Right renal pelvis (tissue), 4 donors: Measurements from ENCODE around the gene RPL34. TPM values are rescaled to one million over a fixed set of nuclear protein-coding genes. Genes with fewer than 3 reads are reported as not detected.

Experiments
- DNase-seq, 4 donors: peaks; one replicate each; pipeline ENCODE4 v3.0.0-alpha.2; 2013; ENCODE audit warnings: low read depth in 4 of 4, low spot score in 3 of 4, missing footprints in 1 of 4
- polyA plus RNA-seq, 4 donors: library from polyadenylated mRNA; unstranded; fragments of 120-200 nt; gene quantifications; one replicate each; pipeline ENCODE4 v1.2.1, GENCODE V29; 2013; ENCODE audit not compliant: insufficient read length in 4 of 4

RPL34 gene
- polyA plus RNA-seq, 4 donors: 1,869 to 2,212 (median 1,931) TPM

DNA sequence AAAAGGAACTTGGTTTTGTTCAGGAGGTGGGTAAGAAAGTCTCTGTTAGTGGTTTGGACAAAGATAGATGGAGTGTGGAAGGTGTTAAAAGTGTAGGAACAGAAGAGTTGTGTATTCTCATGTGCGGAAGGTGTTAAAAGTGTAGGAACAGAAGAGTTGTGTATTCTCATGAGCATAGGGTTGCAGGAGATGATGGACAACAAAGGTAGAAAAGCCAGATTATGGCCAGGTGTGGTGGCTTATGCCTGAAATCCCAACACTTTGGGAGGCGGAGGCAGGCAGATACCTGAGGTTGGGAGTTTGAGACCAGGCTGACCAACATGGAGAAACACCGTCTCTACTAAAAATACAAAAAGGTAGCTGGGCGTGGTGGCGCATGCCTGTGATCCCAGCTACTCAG is 2.5 kb downstream of the RPL34 start:
- no peak for DNase-seq

DNA sequence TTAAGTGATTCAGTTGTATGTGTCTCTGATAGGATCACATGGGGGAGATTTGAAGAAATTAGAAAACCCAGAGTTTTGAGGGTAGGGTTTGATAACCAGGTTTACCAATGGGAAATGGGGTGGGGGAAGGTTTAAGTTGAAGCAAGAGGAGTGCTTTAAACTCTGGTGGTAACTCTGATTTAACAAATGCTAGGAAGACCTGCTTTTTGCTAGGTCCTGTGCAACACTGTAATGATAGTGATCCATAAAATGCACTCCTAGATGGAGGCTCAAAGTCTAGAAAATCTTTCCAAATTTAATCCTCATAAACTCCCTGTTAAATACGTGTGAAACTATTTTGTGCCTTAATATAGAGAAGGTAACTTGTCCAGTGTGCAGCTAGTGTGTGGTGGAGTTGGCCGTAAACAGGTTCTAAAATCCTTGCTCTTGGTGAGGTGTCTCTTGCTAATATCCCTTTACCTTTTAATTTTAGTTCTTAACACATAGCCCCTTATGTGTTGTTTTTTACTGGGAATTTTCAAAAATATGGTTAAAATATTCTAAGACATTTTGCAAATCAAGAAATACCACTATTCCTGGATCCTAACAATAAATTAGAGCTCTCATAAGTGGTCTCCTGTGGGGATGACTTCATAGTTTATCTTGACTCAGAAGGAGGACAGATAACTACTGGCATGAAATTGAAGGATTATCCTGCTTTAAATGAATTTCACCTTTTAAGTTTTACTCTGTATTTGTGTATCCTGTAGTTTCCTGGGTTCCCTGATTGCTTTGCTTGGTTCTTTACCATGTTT is 4.1 kb downstream of the RPL34 start:
- DNase-seq: no peak

DNA sequence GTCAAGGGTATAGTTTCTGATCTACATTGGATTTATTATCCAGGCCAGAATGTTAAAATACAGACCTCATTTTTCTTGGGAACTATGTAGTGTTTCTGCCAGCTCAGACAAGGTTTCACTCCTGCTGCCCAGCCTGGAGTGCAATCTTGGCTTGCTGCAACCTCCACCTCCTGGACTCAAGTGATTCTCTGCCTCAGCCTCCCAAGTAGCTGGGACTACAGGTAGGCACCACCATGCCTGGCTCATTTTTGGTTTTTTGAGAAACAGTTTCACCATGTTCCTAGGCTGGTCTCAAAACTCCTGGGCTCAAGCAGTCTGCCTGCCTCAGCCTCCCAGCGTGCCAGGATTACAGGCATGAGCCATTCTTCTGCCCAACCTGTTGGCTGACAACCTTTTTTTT is 5.7 kb downstream of the RPL34 start:
- DNase-seq: no peak

DNA sequence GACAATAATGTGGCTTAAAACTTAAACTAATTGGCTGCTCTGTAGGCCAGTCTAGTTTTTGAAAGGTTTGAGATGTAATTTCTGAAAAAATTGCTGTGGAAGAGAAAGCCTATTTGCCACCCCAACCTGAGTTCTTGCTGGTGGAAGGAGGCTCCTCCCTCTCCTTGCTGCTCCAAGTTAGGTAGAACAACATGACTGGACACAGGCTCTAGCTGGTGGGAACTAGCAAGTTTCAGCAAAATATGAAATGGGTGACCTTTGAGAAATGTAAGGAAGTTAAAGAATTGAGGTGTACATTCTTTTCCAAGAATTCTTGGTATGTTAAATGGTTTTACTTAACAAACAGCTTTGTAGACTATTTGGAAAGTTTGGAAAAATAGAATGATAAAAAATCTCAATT is 8.0 kb downstream of the RPL34 start:
- DNase-seq: no peak

DNA sequence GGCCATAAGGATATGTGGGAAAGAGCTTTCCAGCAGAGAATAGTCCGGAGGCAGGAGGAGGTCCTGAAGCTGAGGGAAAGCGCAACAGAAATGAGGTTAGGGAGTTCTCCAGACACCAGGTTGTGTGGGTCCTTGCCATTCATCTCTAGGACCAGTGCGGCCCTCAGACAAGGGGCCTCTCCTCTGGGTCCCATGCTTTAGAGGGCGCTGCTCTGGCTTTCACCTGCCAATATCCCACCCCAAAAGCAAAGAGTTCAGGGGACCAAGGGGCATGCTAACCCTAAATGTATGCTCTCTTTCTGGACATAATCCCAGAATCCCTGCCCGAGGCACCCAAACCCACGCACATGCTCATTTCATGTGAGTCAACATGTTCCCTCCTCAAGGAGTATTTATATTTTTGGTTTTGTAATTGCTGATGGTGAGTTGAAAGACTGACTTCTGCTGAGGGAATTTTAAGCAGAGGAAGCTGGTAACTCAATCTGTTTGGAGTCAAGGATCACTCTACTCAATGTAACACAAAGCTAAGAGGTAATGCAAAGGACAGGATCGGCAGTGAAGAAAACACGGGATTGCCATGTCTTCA is 14.8 kb downstream of the RPL34 start:
- DNase-seq: no peak

DNA sequence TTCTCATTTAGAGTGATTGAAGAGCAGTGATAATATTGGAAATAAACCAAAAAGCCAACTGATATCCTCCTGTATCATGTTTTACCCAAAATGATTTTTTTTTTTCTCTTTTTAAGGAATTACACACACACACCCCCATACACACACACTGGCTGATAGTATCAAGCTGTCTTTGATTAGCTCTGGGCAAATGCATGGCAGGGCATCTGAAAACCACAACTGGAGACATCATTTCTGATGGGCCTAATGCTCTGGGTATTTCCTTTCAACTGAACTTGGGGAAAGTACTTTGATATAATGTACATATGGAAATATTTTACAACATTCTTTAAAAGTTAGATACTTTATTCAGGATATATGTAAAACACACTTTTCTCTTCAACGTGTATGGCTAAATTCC is 15.9 kb downstream of the RPL34 start:
- no peak for DNase-seq

DNA sequence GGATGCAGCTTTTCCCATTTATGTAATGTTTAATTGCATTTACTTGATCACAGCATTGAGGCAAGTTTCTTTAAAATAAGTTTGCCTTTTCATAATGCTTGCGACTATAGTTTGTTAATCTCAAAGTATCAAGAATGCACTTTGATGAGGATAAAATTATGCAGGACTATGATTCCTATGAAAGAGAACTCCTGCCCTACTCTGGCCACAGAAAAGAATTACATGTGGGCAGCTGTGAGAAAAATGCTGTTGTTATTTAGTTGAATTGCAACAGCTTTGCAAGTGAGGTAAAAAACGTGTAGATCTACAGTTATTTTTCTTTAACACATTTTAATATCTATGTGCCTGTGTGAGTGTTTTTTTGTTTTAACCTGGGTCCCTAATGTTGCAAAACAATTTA is 17.5 kb downstream of the RPL34 start:
- DNase-seq: no peak

DNA sequence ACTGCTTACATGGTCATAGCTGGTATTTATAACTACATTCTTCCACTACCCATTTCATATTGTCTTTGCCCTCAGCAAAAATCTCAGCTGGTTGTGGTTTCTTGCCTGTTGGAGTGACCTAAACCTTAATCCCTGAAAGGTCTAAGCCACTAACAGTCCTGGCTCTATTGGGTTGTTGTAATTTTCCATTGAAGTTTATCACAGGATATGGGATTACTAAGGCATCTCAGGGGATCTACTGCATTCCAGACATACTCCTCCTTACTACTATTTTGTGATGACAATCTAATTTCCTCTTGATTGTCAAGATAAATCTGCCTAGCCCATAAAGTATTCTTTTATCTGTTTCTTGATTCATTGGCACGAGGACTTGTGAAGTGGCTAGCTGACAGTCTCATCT is 23.9 kb downstream of the RPL34 start:
- DNase-seq: no peak

DNA sequence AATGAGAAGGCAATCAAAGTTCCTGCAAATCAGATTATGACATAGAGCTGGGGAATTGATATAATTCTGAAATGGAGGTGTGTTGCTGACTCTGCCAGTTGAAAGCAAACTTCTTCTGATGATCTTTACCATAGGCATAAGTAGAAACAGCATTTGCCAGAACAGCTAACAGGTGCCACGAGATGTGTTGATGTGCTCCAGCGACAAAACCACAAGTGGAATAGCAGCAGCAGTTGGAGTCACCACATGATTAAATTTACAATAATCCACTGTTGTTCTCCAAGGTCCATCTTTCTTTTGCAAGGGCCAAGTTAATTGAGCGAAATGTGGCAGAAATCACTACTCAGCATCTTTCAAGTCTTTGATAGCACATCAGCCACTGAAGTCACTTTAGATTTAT is 26.3 kb downstream of the RPL34 start:
- no peak for DNase-seq

DNA sequence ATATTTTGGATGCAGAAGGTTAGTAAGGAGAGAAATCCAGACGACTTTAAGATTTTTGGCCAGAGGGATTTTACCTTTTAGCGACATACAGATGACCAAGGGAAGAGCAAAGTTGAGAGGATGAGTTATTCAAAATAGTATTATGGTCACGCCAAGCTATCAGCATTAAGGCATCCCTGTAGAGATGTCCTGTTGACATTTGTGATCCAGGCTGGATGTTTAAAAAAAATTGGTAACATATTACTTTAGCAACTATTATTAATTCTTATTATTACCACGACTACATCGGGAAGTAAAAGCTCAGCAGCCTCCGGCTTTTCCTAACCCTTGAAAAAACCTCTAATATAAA is 29.5 kb downstream of the RPL34 start:
- DNase-seq: no peak

DNA sequence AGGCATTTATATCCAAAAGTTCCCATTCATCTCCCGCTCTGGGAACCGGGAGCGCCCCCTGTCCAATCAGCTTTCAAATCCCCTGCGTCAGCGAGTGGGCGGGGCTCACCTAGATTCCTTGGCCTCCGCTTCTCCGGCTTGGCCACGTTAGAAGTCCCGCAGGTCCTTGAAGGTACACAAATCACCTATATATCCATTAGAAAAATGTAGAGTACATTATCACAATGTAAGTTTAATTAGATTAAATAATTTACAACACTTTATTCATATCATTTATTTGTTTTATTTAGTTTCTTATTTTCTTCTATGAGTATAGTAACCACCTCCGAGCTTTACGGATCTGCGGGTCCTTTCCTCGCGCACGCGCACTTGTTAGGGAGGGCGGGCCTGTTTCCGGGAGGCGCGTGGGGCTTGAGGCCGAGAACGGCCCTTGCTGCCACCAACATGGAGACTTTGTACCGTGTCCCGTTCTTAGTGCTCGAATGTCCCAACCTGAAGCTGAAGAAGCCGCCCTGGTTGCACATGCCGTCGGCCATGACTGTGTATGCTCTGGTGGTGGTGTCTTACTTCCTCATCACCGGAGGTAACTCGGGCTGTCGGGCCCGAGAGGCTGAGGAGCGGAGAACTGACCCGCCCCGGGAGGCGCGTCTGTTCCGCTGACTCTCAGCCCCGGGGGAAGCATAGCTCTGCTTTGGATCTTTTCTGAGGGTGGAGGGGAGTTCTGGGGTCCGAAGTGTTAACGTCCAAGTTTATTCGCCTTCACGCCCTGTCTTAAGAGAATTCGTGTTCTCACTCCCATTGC is 30.0 kb downstream of the RPL34 start, which contains the start of gene OSTC:
Gene OSTC, plus strand, starts transcription at position 388 of the 802 bp plus-strand sequence. Its CDS starts 57 bp downstream, at position 445.
- DNase-seq: peak; percentile 90 to 96 (median 95)

DNA sequence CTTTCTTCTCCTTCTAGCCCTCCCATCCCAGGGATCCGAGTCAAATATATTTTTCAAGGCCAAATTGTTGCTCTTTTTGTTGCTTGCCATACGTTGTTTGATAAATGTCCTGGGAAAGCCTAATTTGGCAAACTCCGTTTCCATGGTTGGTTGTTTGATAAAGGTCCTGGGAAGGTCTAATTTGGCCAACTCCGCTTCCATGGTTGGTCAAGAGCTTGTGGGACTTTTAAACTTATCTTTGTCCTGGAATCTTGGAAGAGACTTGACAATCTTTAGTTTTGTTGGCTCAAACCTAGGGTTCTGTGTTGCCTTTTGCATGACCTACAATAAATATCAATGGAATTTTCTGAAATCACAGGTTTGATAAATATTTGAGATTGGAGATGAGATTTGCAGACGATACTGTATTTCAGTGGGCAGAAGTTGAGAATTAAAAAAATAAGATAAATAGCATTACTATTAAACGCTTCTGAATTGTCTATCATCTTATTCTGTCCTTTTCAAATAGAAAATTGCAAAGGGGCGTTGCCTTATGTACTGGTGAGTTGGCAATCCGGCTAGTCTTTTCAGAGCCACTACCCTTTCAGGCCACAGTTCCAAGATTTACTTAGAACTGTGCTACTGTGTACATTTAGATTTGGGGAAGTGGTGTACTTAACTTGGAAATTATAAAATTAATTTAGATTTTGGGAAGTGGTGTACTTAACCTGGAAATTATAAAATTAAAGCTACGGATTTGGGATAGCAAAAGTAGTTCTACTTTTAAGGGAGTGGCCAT is 30.8 kb downstream of the RPL34 start:
- DNase-seq: no peak

DNA sequence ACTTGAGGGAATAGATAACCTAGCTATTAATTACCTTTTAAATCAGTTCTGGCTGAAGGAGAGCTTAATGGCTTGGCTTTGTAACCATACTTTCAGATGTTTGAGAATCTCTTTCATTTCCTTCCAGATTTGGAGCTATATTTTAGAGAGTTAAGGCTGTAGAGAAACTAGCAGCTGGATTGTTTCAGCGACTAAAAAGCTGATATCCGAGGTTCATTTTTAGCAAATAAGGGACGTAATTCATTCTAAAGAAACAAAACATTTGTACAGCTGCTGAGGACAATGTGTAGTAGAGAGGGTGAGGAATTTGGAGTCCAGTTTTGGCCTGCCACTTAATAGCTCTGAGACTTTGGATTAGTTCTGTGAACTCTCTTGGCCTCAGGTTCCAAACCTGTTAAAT is 42.3 kb downstream of the RPL34 start:
- DNase-seq: peak in 3 of 4 donors; percentile 49 to 61 (median 59)

DNA sequence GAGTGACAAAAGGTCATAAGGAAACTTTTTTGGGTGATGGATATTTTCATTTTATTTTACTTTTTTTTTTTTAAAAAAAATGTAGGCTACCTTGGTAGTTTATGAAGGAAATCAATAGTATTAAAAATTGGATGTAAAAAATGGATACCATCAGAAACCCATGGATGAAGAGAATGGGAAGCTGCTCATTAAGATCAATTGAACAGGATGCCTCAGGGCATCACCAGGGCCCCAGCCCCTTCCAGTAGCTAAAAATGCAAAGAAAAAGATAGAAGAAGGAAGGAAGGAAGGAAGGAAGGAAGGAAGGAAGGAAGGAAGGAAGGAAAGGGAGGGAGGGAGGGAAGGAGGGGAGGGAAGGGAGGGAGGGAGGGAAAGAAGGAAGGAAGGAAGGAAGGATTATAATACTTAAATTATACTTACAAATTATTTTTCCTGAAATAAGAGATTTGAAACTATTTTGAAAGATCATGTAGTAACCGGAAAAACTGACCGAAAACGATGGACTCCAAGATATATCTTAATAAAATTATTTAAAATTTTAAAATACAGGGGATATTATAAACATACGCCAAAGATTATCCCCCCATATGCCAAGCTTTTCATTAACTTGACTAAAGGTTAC is 54.1 kb downstream of the RPL34 start:
- no peak for DNase-seq

Other genes starting within 250 kb of the RPL34 start
- gene OSTC, start 30.0 kb downstream of the RPL34 start, polyA plus RNA-seq: 100 to 1,000 TPM; 269 to 306 (median 301) TPM
- under 1 TPM; 0.14 to 0.32 (median 0.24) TPM for gene ETNPPL, start 142.5 kb downstream of the RPL34 start, polyA plus RNA-seq